ENCODE results near the gene ACTR3. TPM values are rescaled to one million over a fixed set of nuclear protein-coding genes. Genes with fewer than 3 reads are reported as not detected.

Gene ACTR3
- total RNA-seq, 2 donors from 2014 or later: 441 to 618 TPM

- peaks cover 16% of the 10 kb centered on the region for H3K4me1 Mint-ChIP-seq
- H3K27ac Mint-ChIP-seq: no peak overlapping the region
- no peak overlapping the region for H3K4me3 Mint-ChIP-seq
- peak; percentile 32 for ATAC-seq (replicated peaks)
- no peaks in the 10 kb centered on the region for H3K27me3 Mint-ChIP-seq
- peaks cover 41% of the 10 kb centered on the region for H3K36me3 Mint-ChIP-seq (ENCODE audit: low read depth)
- H3K9me3 Mint-ChIP-seq: no peaks in the 10 kb centered on the region
Measured at GRCh38 chr2:113977660-113978523, 88.0 kb downstream of the ACTR3 start.

GRCh38 chr2:113978524-113979190 lies 88.8 kb downstream of the ACTR3 start:
- ATAC-seq (replicated peaks): no peak
- Mint-ChIP-seq H3K27ac (peak overlapping the region; percentile 39), H3K36me3 (ENCODE audit: low read depth) (peaks cover 39% of the 10 kb centered on the region), H3K4me1 (peaks cover 12% of the 10 kb centered on the region), H3K4me3 (no peak overlapping the region), H3K9me3 (no peaks in the 10 kb centered on the region), H3K27me3 (no peaks in the 10 kb centered on the region)

- H3K9me3 Mint-ChIP-seq: no peaks in the 10 kb centered on the region
- H3K27me3 Mint-ChIP-seq: no peaks in the 10 kb centered on the region
- peak; percentile 47 for ATAC-seq (replicated peaks)
- H3K4me3 Mint-ChIP-seq: no peak overlapping the region
- H3K36me3 Mint-ChIP-seq (ENCODE audit: low read depth): peaks cover 32% of the 10 kb centered on the region
- H3K27ac Mint-ChIP-seq: peak overlapping the region; percentile 39
- H3K4me1 Mint-ChIP-seq: peaks cover 12% of the 10 kb centered on the region
Measured at GRCh38 chr2:113979191-113980128, 89.6 kb downstream of the ACTR3 start.

GRCh38 chr2:113980946-113981345 lies 91.1 kb downstream of the ACTR3 start:
- no peak overlapping the region for H3K27ac Mint-ChIP-seq
- no peak overlapping the region for H3K4me3 Mint-ChIP-seq
- H3K27me3 Mint-ChIP-seq: no peaks in the 10 kb centered on the region
- no peaks in the 10 kb centered on the region for H3K9me3 Mint-ChIP-seq
- peaks cover 25% of the 10 kb centered on the region for H3K36me3 Mint-ChIP-seq (ENCODE audit: low read depth)
- no peak for ATAC-seq (replicated peaks)
- H3K4me1 Mint-ChIP-seq: peaks cover 12% of the 10 kb centered on the region

GRCh38 chr2:113981404-113982134 lies 91.7 kb downstream of the ACTR3 start:
- peaks cover 9% of the 10 kb centered on the region for H3K4me1 Mint-ChIP-seq
- no peaks in the 10 kb centered on the region for H3K9me3 Mint-ChIP-seq
- H3K27me3 Mint-ChIP-seq: no peaks in the 10 kb centered on the region

GRCh38 chr2:113985554-113986397 lies 95.9 kb downstream of the ACTR3 start:
- Mint-ChIP-seq H3K4me3 (no peak overlapping the region), H3K36me3 (ENCODE audit: low read depth) (peaks cover 20% of the 10 kb centered on the region), H3K27ac (no peak overlapping the region), H3K27me3 (no peaks in the 10 kb centered on the region), H3K9me3 (no peaks in the 10 kb centered on the region), H3K4me1 (peaks cover 4% of the 10 kb centered on the region)
- ATAC-seq (replicated peaks): no peak

More at GRCh38 chr2:113981404-113982134, 91.7 kb downstream of the ACTR3 start:
- ATAC-seq (replicated peaks): no peak
- Mint-ChIP-seq H3K27ac (no peak overlapping the region), H3K4me3 (no peak overlapping the region), H3K36me3 (ENCODE audit: low read depth) (peaks cover 25% of the 10 kb centered on the region)

- ATAC-seq (replicated peaks): no peak
- Mint-ChIP-seq H3K27ac (no peak overlapping the region), H3K36me3 (ENCODE audit: low read depth) (peaks cover 14% of the 10 kb centered on the region), H3K27me3 (no peaks in the 10 kb centered on the region), H3K9me3 (no peaks in the 10 kb centered on the region), H3K4me1 (no peaks in the 10 kb centered on the region), H3K4me3 (no peak overlapping the region)
Measured at GRCh38 chr2:113986762-113987290, 96.9 kb downstream of the ACTR3 start.

GRCh38 chr2:113992090-113992489 lies 102.2 kb downstream of the ACTR3 start:
- no peak overlapping the region for H3K27ac Mint-ChIP-seq
- no peaks in the 10 kb centered on the region for H3K36me3 Mint-ChIP-seq (ENCODE audit: low read depth)
- no peaks in the 10 kb centered on the region for H3K27me3 Mint-ChIP-seq
- H3K4me3 Mint-ChIP-seq: no peak overlapping the region
- H3K9me3 Mint-ChIP-seq: no peaks in the 10 kb centered on the region
- no peak for ATAC-seq (replicated peaks)
- H3K4me1 Mint-ChIP-seq: no peaks in the 10 kb centered on the region

- Mint-ChIP-seq H3K27me3 (no peaks in the 10 kb centered on the region), H3K9me3 (no peaks in the 10 kb centered on the region), H3K4me1 (peaks cover 6% of the 10 kb centered on the region), H3K36me3 (ENCODE audit: low read depth) (no peaks in the 10 kb centered on the region), H3K4me3 (no peak overlapping the region), H3K27ac (no peak overlapping the region)
- ATAC-seq (replicated peaks): no peak
Measured at GRCh38 chr2:113996671-113997594, 107.0 kb downstream of the ACTR3 start.

GRCh38 chr2:114001152-114001551 lies 111.3 kb downstream of the ACTR3 start:
- Mint-ChIP-seq H3K36me3 (ENCODE audit: low read depth) (no peaks in the 10 kb centered on the region), H3K4me1 (peaks cover 6% of the 10 kb centered on the region), H3K4me3 (no peak overlapping the region), H3K9me3 (peaks cover 4% of the 10 kb centered on the region), H3K27ac (no peak overlapping the region), H3K27me3 (no peaks in the 10 kb centered on the region)
- no peak for ATAC-seq (replicated peaks)

- ATAC-seq (replicated peaks): no peak
- H3K27ac Mint-ChIP-seq: no peak overlapping the region
- no peaks in the 10 kb centered on the region for H3K27me3 Mint-ChIP-seq
Measured at GRCh38 chr2:114001937-114002336, 112.0 kb downstream of the ACTR3 start.

GRCh38 chr2:114005110-114005783 lies 115.4 kb downstream of the ACTR3 start:
- Mint-ChIP-seq H3K4me3 (no peak overlapping the region), H3K4me1 (no peaks in the 10 kb centered on the region), H3K27me3 (no peaks in the 10 kb centered on the region), H3K36me3 (ENCODE audit: low read depth) (no peaks in the 10 kb centered on the region), H3K9me3 (peaks cover 4% of the 10 kb centered on the region), H3K27ac (no peak overlapping the region)
- ATAC-seq (replicated peaks): no peak

More at GRCh38 chr2:114001937-114002336, 112.0 kb downstream of the ACTR3 start:
- Mint-ChIP-seq H3K36me3 (ENCODE audit: low read depth) (no peaks in the 10 kb centered on the region), H3K4me1 (peaks cover 6% of the 10 kb centered on the region), H3K4me3 (no peak overlapping the region), H3K9me3 (peaks cover 4% of the 10 kb centered on the region)

Data from activated T-helper 17 cell treated with anti-CD3 and anti-CD28 coated beads, Interleukin-2, amount 50 U/mL, for 72 hours (primary cell).